Natural killer cell (primary cell): ENCODE results near the gene ADCY4. TPM values are rescaled to one million over a fixed set of nuclear protein-coding genes. Genes with fewer than 3 reads are reported as not detected.

Source experiments
- ATAC-seq, 3 donors: fragments of 150-1000 bp in 2 of 3; fragments of 200-7000 bp in 1 of 3; cut with Tn5 transposase; 1 replicate in 1 of 3; 2 replicates in 2 of 3; pipeline ENCODE4 v1.10.0; 2021; ENCODE audit warnings: mild to moderate bottlenecking in 2 of 3, moderate library complexity in 2 of 3
- DNase-seq, 2 donors: peaks; one replicate each; pipeline versions ENCODE4 v3.0.0 to v3.0.0-alpha.2; 2013 to 2021; ENCODE audit warnings: mixed read lengths in 1 of 2
- H3K27ac ChIP-seq: one replicate; pipeline ENCODE4 v1.5.1; 2013; ENCODE audit warnings: mild to moderate bottlenecking, low read length
- H3K27me3 ChIP-seq: one replicate; pipeline ENCODE4 v1.6.1; 2013; ENCODE audit warnings: low read length; ENCODE audit not compliant: control insufficient read depth, insufficient read depth
- H3K36me3 ChIP-seq: one replicate; pipeline ENCODE4 v1.6.1; 2013; ENCODE audit warnings: low read length; ENCODE audit not compliant: control insufficient read depth, insufficient read depth
- H3K4me1 ChIP-seq: one replicate; pipeline ENCODE4 v1.6.1; 2013; ENCODE audit warnings: low read length; ENCODE audit not compliant: control insufficient read depth, insufficient read depth
- H3K4me3 ChIP-seq: one replicate; pipeline ENCODE4 v1.5.1; 2013; ENCODE audit warnings: low read length
- H3K9me3 ChIP-seq: one replicate; pipeline ENCODE4 v1.6.1; 2013; ENCODE audit warnings: low read length; ENCODE audit not compliant: control insufficient read depth, insufficient read depth
- H3K27ac Mint-ChIP-seq, 2 donors: one replicate each; pipeline ENCODE4 v1.8.0; 2022; ENCODE audit warnings: mild to moderate bottlenecking in 2 of 2, mixed read lengths in 2 of 2, moderate library complexity in 1 of 2
- H3K27me3 Mint-ChIP-seq, 2 donors: one replicate each; pipeline ENCODE4 v1.8.0; 2022; ENCODE audit warnings: low read depth in 2 of 2, mixed read lengths in 2 of 2
- H3K36me3 Mint-ChIP-seq: one replicate; pipeline ENCODE4 v1.8.0; 2022; ENCODE audit warnings: mixed read lengths
- H3K4me1 Mint-ChIP-seq, 2 donors: one replicate each; pipeline ENCODE4 v1.8.0; 2022; ENCODE audit warnings: mixed read lengths in 2 of 2
- H3K4me3 Mint-ChIP-seq: one replicate; pipeline ENCODE4 v1.8.0; 2022; ENCODE audit warnings: mild to moderate bottlenecking, moderate library complexity, mixed read lengths
- H3K9me3 Mint-ChIP-seq, 2 donors: one replicate each; pipeline ENCODE4 v1.8.0; 2022; ENCODE audit warnings: mixed read lengths in 2 of 2
- CTCF ChIP-seq: fragments of 200-600 bp; IDR thresholded peaks from one replicate; pipeline ENCODE4 v1.8.0; 2022; ENCODE audit warnings: antibody characterized with exemption
- WGBS: methylation state at CpG from one replicate; pipeline ENCODE4 v1.1.7; 2013; ENCODE audit warnings: missing lambda C conversion rate; ENCODE audit not compliant: insufficient coverage; 5-methylcytosine and 5-hydroxymethylcytosine counted together
- intact Hi-C: fragments of 100-400 bp; cut with micrococcal nuclease; formaldehyde crosslinking; loops from one replicate; pipeline ENCODE4 v1.14.2; 2022
- total RNA-seq, 4 donors: library from RNA; stranded (reverse); fragments of 120-200 nt in 1 of 4; gene quantifications; one replicate each; pipeline versions ENCODE4 v1.2.3 to v1.2.4, GENCODE V29; 2013 to 2022

Gene ADCY4
- total RNA-seq, 3 donors from 2014 or later (not counting 1 experiment from before 2014, with no cell fraction given), result 9.8 to 17.6 (median 11.3) TPM

- ATAC-seq (no peak), DNase-seq (no peak)
- Histone ChIP-seq H3K4me1 (no peaks in the 10 kb centered on the region), H3K4me3 (no peak overlapping the region), H3K9me3 (no peaks in the 10 kb centered on the region), H3K27ac (no peak overlapping the region), H3K36me3 (no peaks in the 10 kb centered on the region), H3K27me3 (peaks cover 3% of the 10 kb centered on the region)
- intact Hi-C loops, result no loop called here
- Mint-ChIP-seq H3K4me3 (no peak overlapping the region), H3K27me3 (peaks cover 36 to 57% of the 10 kb centered on the region in 2 donors), H3K27ac (no peak overlapping the region), H3K4me1 (no peaks in the 10 kb centered on the region), H3K9me3 (no peaks in the 10 kb centered on the region), H3K36me3 (no peaks in the 10 kb centered on the region)
- WGBS, result 46% methylated on average over 4 of the region's 4 CpGs
- TF ChIP-seq CTCF, result no peak
These were observed 16.6 kb upstream of the ADCY4 start for GRCh38 chr14:24351517-24351916.

GRCh38 chr14:24349742-24350141 is 14.9 kb upstream of the ADCY4 start:
- Mint-ChIP-seq H3K4me3 (no peak overlapping the region), H3K9me3 (no peaks in the 10 kb centered on the region), H3K27me3 (peaks cover 41 to 65% of the 10 kb centered on the region in 2 donors), H3K4me1 (no peaks in the 10 kb centered on the region), H3K27ac (no peak overlapping the region), H3K36me3 (no peaks in the 10 kb centered on the region)
- Histone ChIP-seq H3K4me1 (no peaks in the 10 kb centered on the region), H3K4me3 (no peak overlapping the region), H3K27me3 (peaks cover 5% of the 10 kb centered on the region), H3K36me3 (no peaks in the 10 kb centered on the region), H3K9me3 (no peaks in the 10 kb centered on the region), H3K27ac (no peak overlapping the region)
- ATAC-seq (no peak), DNase-seq (no peak)
- no peak for TF ChIP-seq CTCF
- intact Hi-C loops, result no loop called here
- 80% methylated on average over 5 of the region's 5 CpGs for WGBS

GRCh38 chr14:24348186-24348585 is 13.3 kb upstream of the ADCY4 start:
- Mint-ChIP-seq H3K4me1 (no peaks in the 10 kb centered on the region), H3K27me3 (peaks cover 32 to 55% of the 10 kb centered on the region in 2 donors), H3K27ac (no peak overlapping the region), H3K9me3 (no peaks in the 10 kb centered on the region), H3K36me3 (no peaks in the 10 kb centered on the region), H3K4me3 (no peak overlapping the region)
- peaks cover 5% of the 10 kb centered on the region for H3K27me3 ChIP-seq
- no peak for TF ChIP-seq CTCF
- H3K9me3 ChIP-seq, result no peaks in the 10 kb centered on the region
- no peak overlapping the region for H3K4me3 ChIP-seq
- no peak for ATAC-seq
- H3K4me1 ChIP-seq, result no peaks in the 10 kb centered on the region
- H3K27ac ChIP-seq, result no peak overlapping the region
- intact Hi-C loops, result no loop called here
- no peak for DNase-seq
- WGBS, result 90% methylated on average over 2 of the region's 2 CpGs
- no peaks in the 10 kb centered on the region for H3K36me3 ChIP-seq

GRCh38 chr14:24347134-24347533 is 12.3 kb upstream of the ADCY4 start:
- Histone ChIP-seq H3K4me3 (no peak overlapping the region), H3K36me3 (no peaks in the 10 kb centered on the region), H3K27ac (no peak overlapping the region), H3K27me3 (peaks cover 5% of the 10 kb centered on the region), H3K4me1 (no peaks in the 10 kb centered on the region), H3K9me3 (no peaks in the 10 kb centered on the region)
- peaks cover 24 to 44% of the 10 kb centered on the region in 2 donors for H3K27me3 Mint-ChIP-seq
- DNase-seq (no peak), ATAC-seq (no peak)
- intact Hi-C loops, result no loop called here
- WGBS, result 45% methylated on average over 1 of the region's 1 CpG
- no peaks in the 10 kb centered on the region for H3K36me3 Mint-ChIP-seq
- no peak overlapping the region for H3K4me3 Mint-ChIP-seq
- H3K27ac Mint-ChIP-seq, result no peak overlapping the region
- no peaks in the 10 kb centered on the region for H3K9me3 Mint-ChIP-seq
- no peaks in the 10 kb centered on the region for H3K4me1 Mint-ChIP-seq
- no peak for TF ChIP-seq CTCF
